Colonic mucosa (tissue), 4 donors: Measurements from ENCODE around the gene AUH. TPM values are rescaled to one million over a fixed set of nuclear protein-coding genes. Genes with fewer than 3 reads are reported as not detected.
A peak's percentile ranks its signal among the peaks of the same experiment; 100 is the strongest.

Experiments
- DNase-seq: peaks from one replicate; pipeline ENCODE4 v3.0.0-alpha.2; 2020
- H3K27ac ChIP-seq: fragments of 200-600 bp; one replicate; pipeline ENCODE4 v1.8.0; 2021
- H3K27me3 ChIP-seq: fragments of 200-600 bp; one replicate; pipeline ENCODE4 v1.8.0; 2021
- H3K36me3 ChIP-seq: fragments of 200-600 bp; one replicate; pipeline ENCODE4 v1.8.0; 2021
- H3K4me1 ChIP-seq: fragments of 200-600 bp; one replicate; pipeline ENCODE4 v1.8.0; 2021; ENCODE audit warnings: mild to moderate bottlenecking
- H3K4me3 ChIP-seq: fragments of 200-600 bp; one replicate; pipeline ENCODE4 v1.8.0; 2021
- H3K9ac ChIP-seq, 2 donors: one replicate each; pipeline ENCODE4 v1.7.0; 2013; ENCODE audit warnings: control low read depth in 2 of 2, low read depth in 2 of 2, low read length in 2 of 2
- H3K9me3 ChIP-seq: fragments of 200-600 bp; one replicate; pipeline ENCODE4 v1.8.0; 2021
- CTCF ChIP-seq: fragments of 200-600 bp; IDR thresholded peaks from one replicate; pipeline ENCODE4 v1.8.0; 2022; ENCODE audit warnings: antibody characterized with exemption, mild to moderate bottlenecking
- intact Hi-C: fragments of 100-400 bp; cut with DNase I; formaldehyde crosslinking; loops from one replicate; pipeline ENCODE4 v1.14.1; 2022
- total RNA-seq, 2 donors: library from RNA; stranded (reverse); fragmentation: NEBNext Ultra II Directional in 1 of 2; extraction: Animal tissue kit (Norgen Biotek cat#: 25700) in 1 of 2; gene quantifications; one replicate each; pipeline ENCODE4 v1.2.1, GENCODE V29; 2021
- donor health status: healthy.
- donor health status: DM: no; HTN: no; CAD: no.
- donor health status: DM: no; HTN: no; CAD: no.

The AUH gene
- total RNA-seq, 2 donors from 2014 or later, result 21.5 to 47.6 TPM

- Histone ChIP-seq H3K27ac (no peak overlapping the region), H3K4me3 (no peak overlapping the region), H3K4me1 (peaks cover 3% of the 10 kb centered on the region), H3K27me3 (no peaks in the 10 kb centered on the region), H3K9ac (peak overlapping the region in 1 of 2 donors; percentile 55), H3K9me3 (no peaks in the 10 kb centered on the region), H3K36me3 (no peaks in the 10 kb centered on the region)
- TF ChIP-seq CTCF, result no peak
- DNase-seq, result no peak
- intact Hi-C loops, result no loop called here
These were observed 184.6 kb downstream of the AUH start for GRCh38 chr9:91177081-91177480.

- peaks cover 3% of the 10 kb centered on the region for H3K4me1 ChIP-seq
- no peak overlapping the region for H3K9ac ChIP-seq
- H3K4me3 ChIP-seq, result no peak overlapping the region
- no peak for TF ChIP-seq CTCF
- H3K27me3 ChIP-seq, result no peaks in the 10 kb centered on the region
- no peak overlapping the region for H3K27ac ChIP-seq
- intact Hi-C loops, result no loop called here
- H3K9me3 ChIP-seq, result no peaks in the 10 kb centered on the region
- H3K36me3 ChIP-seq, result no peaks in the 10 kb centered on the region
- DNase-seq, result no peak
These were observed 185.3 kb downstream of the AUH start for GRCh38 chr9:91176426-91176825.

GRCh38 chr9:91174772-91175171 is 186.9 kb downstream of the AUH start:
- Histone ChIP-seq H3K4me1 (peaks cover 3% of the 10 kb centered on the region), H3K27ac (no peak overlapping the region), H3K27me3 (no peaks in the 10 kb centered on the region), H3K36me3 (no peaks in the 10 kb centered on the region), H3K9ac (no peak overlapping the region), H3K9me3 (no peaks in the 10 kb centered on the region), H3K4me3 (no peak overlapping the region)
- intact Hi-C loops, result no loop called here
- no peak for TF ChIP-seq CTCF
- no peak for DNase-seq

- TF ChIP-seq CTCF, result no peak
- no peak overlapping the region for H3K4me3 ChIP-seq
- no peaks in the 10 kb centered on the region for H3K36me3 ChIP-seq
- H3K4me1 ChIP-seq, result no peaks in the 10 kb centered on the region
- no peaks in the 10 kb centered on the region for H3K27me3 ChIP-seq
- intact Hi-C loops, result no loop called here
- no peak overlapping the region for H3K9ac ChIP-seq
- H3K27ac ChIP-seq, result no peak overlapping the region
- no peaks in the 10 kb centered on the region for H3K9me3 ChIP-seq
- DNase-seq, result no peak
These were observed 189.4 kb downstream of the AUH start for GRCh38 chr9:91172329-91172728.

GRCh38 chr9:91170951-91171350 is 190.8 kb downstream of the AUH start:
- H3K27ac ChIP-seq, result no peak overlapping the region
- no peak for TF ChIP-seq CTCF
- intact Hi-C loops, result no loop called here
- no peaks in the 10 kb centered on the region for H3K9me3 ChIP-seq
- peaks cover 3% of the 10 kb centered on the region for H3K4me1 ChIP-seq
- H3K27me3 ChIP-seq, result no peaks in the 10 kb centered on the region
- H3K36me3 ChIP-seq, result no peaks in the 10 kb centered on the region
- H3K9ac ChIP-seq, result no peak overlapping the region
- H3K4me3 ChIP-seq, result no peak overlapping the region
- DNase-seq, result no peak
